HG03060 (cell line): ENCODE data around the gene GALNS.

Source experiments
- ATAC-seq: cut with Tn5 transposase; IDR thresholded peaks from one replicate; pipeline ENCODE4 v1.9.1; 2021; ENCODE audit warnings: low read depth, moderate number of reproducible peaks; ENCODE audit not compliant: unreplicated experiment

GALNS gene

GRCh38 chr16:88822281-88823040 lies 34.3 kb downstream of the GALNS start:
- no peak for ATAC-seq

- no peak for ATAC-seq
These were observed 35.4 kb downstream of the GALNS start for GRCh38 chr16:88821168-88821850.

- ATAC-seq = no peak
These were observed 36.2 kb downstream of the GALNS start for GRCh38 chr16:88820385-88821025.

- ATAC-seq = no peak
These were observed 37.6 kb downstream of the GALNS start for GRCh38 chr16:88819126-88819525.

GRCh38 chr16:88818575-88818874 lies 38.2 kb downstream of the GALNS start:
- no peak for ATAC-seq

- ATAC-seq = no peak
These were observed 38.8 kb downstream of the GALNS start for GRCh38 chr16:88817785-88818574.

GRCh38 chr16:88816736-88817535 lies 39.8 kb downstream of the GALNS start:
- no peak for ATAC-seq

GRCh38 chr16:88815901-88816589 lies 40.7 kb downstream of the GALNS start:
- ATAC-seq = no peak

- ATAC-seq = no peak
These were observed 41.5 kb downstream of the GALNS start for GRCh38 chr16:88815227-88815626.

GRCh38 chr16:88814144-88814502 lies 42.6 kb downstream of the GALNS start:
- ATAC-seq = no peak

- no peak for ATAC-seq
These were observed 43.2 kb downstream of the GALNS start for GRCh38 chr16:88813269-88814143.

GRCh38 chr16:88812513-88813268 lies 44.1 kb downstream of the GALNS start:
- no peak for ATAC-seq

GRCh38 chr16:88811769-88812512 lies 44.8 kb downstream of the GALNS start, which contains the start of gene APRT:
Gene APRT, minus strand, starts transcription at chr16:88811928. Its CDS starts 29 bp downstream, at chr16:88811899.
- peak; percentile 48 for ATAC-seq

- ATAC-seq = peak; percentile 21
These were observed 45.6 kb downstream of the GALNS start for GRCh38 chr16:88810912-88811768.

- ATAC-seq = no peak
These were observed 46.4 kb downstream of the GALNS start for GRCh38 chr16:88810166-88810911.
